ENCODE data around the gene NUDT16L1. TPM values are rescaled to one million over a fixed set of nuclear protein-coding genes. Genes with fewer than 3 reads are reported as not detected.

Gene NUDT16L1
- total RNA-seq, 1 experiment from 2014 or later, result 49.9 TPM

- Histone ChIP-seq H3K36me3 (ENCODE audit: low read depth, low read length) (no peaks in the 10 kb centered on the region), H3F3A (ENCODE audit: low read length, unreplicated experiment) (no peaks in the 10 kb centered on the region), H3K9ac (ENCODE audit: low read length) (no peak overlapping the region), H3K4me1 (ENCODE audit: insufficient read depth, low read length) (no peaks in the 10 kb centered on the region), H3K27ac (ENCODE audit: low read length) (no peak overlapping the region), H2AFZ (ENCODE audit: low read length) (no peak overlapping the region), H4K20me1 (ENCODE audit: low read length) (no peaks in the 10 kb centered on the region), H3K4me3 (ENCODE audit: low read length) (no peak overlapping the region), H3K9me3 (ENCODE audit: low read length) (no peaks in the 10 kb centered on the region), H3K9me2 (replicated peaks; ENCODE audit: low read length) (no peaks in the 10 kb centered on the region), H3K79me2 (ENCODE audit: low read length) (no peaks in the 10 kb centered on the region), H3K27me3 (ENCODE audit: low read length) (no peaks in the 10 kb centered on the region), H3K4me2 (ENCODE audit: low read length) (no peak overlapping the region)
- no peak for DNase-seq
- no peak for ATAC-seq
- ChIA-PET CTCF (no interaction called here), POLR2A (ENCODE audit: unreplicated experiment) (no interaction called here)
- intact Hi-C loops (cut with micrococcal nuclease), result no loop called here
- BruUV-seq (replicated peaks), result no TSS peak
- TF ChIP-seq EZH2phosphoT487 (IDR thresholded peaks at IDR 0.05; ENCODE audit: borderline replicate concordance, low read length) (no peak), EZH2 (IDR thresholded peaks at IDR 0.05; ENCODE audit: low read length, unreplicated experiment) (no peak), CTCF (conservative IDR thresholded peaks at IDR 0.05; ENCODE audit: low read depth, low read length) (no peak)
Observed at GRCh38 chr16:4743226-4743878, 50.0 kb downstream of the NUDT16L1 start.

- no TSS peak for BruUV-seq (replicated peaks)
- H3K9me2 ChIP-seq (replicated peaks; ENCODE audit: low read length), result no peaks in the 10 kb centered on the region
- H2AFZ ChIP-seq (ENCODE audit: low read length), result no peak overlapping the region
- no peaks in the 10 kb centered on the region for H3K36me3 ChIP-seq (ENCODE audit: low read depth, low read length)
- no peaks in the 10 kb centered on the region for H3K4me1 ChIP-seq (ENCODE audit: insufficient read depth, low read length)
- H3K27ac ChIP-seq (ENCODE audit: low read length), result no peak overlapping the region
- no peaks in the 10 kb centered on the region for H3F3A ChIP-seq (ENCODE audit: low read length, unreplicated experiment)
- no peaks in the 10 kb centered on the region for H3K9me3 ChIP-seq (ENCODE audit: low read length)
- intact Hi-C loops (cut with micrococcal nuclease), result no loop called here
- H3K27me3 ChIP-seq (ENCODE audit: low read length), result no peaks in the 10 kb centered on the region
- H3K4me2 ChIP-seq (ENCODE audit: low read length), result no peak overlapping the region
- DNase-seq (no peak), ATAC-seq (no peak)
- CTCF ChIA-PET, result no interaction called here
- no peaks in the 10 kb centered on the region for H3K79me2 ChIP-seq (ENCODE audit: low read length)
- no peaks in the 10 kb centered on the region for H4K20me1 ChIP-seq (ENCODE audit: low read length)
- no peak overlapping the region for H3K4me3 ChIP-seq (ENCODE audit: low read length)
- POLR2A ChIA-PET (ENCODE audit: unreplicated experiment), result no interaction called here
- TF ChIP-seq EZH2phosphoT487 (IDR thresholded peaks at IDR 0.05; ENCODE audit: borderline replicate concordance, low read length), result no peak
- TF ChIP-seq EZH2 (IDR thresholded peaks at IDR 0.05; ENCODE audit: low read length, unreplicated experiment), result no peak
- TF ChIP-seq CTCF (conservative IDR thresholded peaks at IDR 0.05; ENCODE audit: low read depth, low read length), result no peak
- no peak overlapping the region for H3K9ac ChIP-seq (ENCODE audit: low read length)
Observed at GRCh38 chr16:4744555-4745273, 51.4 kb downstream of the NUDT16L1 start.

GRCh38 chr16:4745274-4745569 is 51.9 kb downstream of the NUDT16L1 start:
- Histone ChIP-seq H3K9ac (ENCODE audit: low read length) (no peak overlapping the region), H3K27ac (ENCODE audit: low read length) (no peak overlapping the region), H3F3A (ENCODE audit: low read length, unreplicated experiment) (no peaks in the 10 kb centered on the region), H3K9me3 (ENCODE audit: low read length) (no peaks in the 10 kb centered on the region), H3K36me3 (ENCODE audit: low read depth, low read length) (no peaks in the 10 kb centered on the region), H3K4me1 (ENCODE audit: insufficient read depth, low read length) (no peaks in the 10 kb centered on the region), H3K79me2 (ENCODE audit: low read length) (no peaks in the 10 kb centered on the region), H4K20me1 (ENCODE audit: low read length) (no peaks in the 10 kb centered on the region), H3K9me2 (replicated peaks; ENCODE audit: low read length) (no peaks in the 10 kb centered on the region), H3K4me2 (ENCODE audit: low read length) (no peak overlapping the region), H3K27me3 (ENCODE audit: low read length) (no peaks in the 10 kb centered on the region), H3K4me3 (ENCODE audit: low read length) (no peak overlapping the region), H2AFZ (ENCODE audit: low read length) (no peak overlapping the region)
- intact Hi-C loops (cut with micrococcal nuclease), result no loop called here
- ATAC-seq (no peak), DNase-seq (no peak)
- ChIA-PET CTCF (no interaction called here), POLR2A (ENCODE audit: unreplicated experiment) (no interaction called here)
- no TSS peak for BruUV-seq (replicated peaks)
- no peak for TF ChIP-seq CTCF (conservative IDR thresholded peaks at IDR 0.05; ENCODE audit: low read depth, low read length)
- no peak for TF ChIP-seq EZH2 (IDR thresholded peaks at IDR 0.05; ENCODE audit: low read length, unreplicated experiment)
- TF ChIP-seq EZH2phosphoT487 (IDR thresholded peaks at IDR 0.05; ENCODE audit: borderline replicate concordance, low read length), result no peak

Measured in PC-3 (cell line).